ENCODE data around the gene GYG1.
A peak's percentile ranks its signal among the peaks of the same experiment; 100 is the strongest.

The GYG1 gene

GRCh38 chr3:148990236-148990635 is 1.1 kb upstream of the GYG1 start:
- no peak for DNase-seq

DNA sequence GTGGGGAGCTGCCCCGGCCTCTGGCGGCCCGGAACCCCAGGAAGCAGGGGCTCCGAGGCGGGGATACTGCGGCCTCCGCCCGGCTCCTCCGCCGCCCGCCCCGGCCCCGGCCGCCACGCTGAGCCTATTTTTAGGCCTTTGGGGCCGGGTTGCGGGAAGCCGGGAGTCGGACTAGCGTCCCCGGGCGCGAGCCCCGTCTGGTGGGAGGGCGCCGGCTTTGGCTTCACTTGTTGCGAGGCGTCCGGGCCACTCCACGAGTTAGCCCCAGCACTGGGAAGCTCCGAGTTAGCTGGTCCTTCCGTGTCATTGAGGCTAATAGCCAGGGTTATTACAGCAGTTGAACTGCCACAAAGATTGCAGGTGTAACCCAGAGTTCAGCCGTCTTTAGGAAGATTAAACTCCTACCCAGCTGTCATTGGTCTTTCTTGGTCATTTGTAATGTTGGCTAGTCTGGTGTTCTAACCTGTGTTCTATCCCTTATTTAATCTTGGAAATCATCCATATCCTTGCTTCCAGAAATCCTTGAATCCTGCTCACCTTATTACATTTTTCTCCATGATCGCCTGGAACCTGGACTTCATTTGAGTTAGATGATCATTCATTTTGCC is 791 bp downstream of the GYG1 start:
- DNase-seq = peak; percentile 51

DNA sequence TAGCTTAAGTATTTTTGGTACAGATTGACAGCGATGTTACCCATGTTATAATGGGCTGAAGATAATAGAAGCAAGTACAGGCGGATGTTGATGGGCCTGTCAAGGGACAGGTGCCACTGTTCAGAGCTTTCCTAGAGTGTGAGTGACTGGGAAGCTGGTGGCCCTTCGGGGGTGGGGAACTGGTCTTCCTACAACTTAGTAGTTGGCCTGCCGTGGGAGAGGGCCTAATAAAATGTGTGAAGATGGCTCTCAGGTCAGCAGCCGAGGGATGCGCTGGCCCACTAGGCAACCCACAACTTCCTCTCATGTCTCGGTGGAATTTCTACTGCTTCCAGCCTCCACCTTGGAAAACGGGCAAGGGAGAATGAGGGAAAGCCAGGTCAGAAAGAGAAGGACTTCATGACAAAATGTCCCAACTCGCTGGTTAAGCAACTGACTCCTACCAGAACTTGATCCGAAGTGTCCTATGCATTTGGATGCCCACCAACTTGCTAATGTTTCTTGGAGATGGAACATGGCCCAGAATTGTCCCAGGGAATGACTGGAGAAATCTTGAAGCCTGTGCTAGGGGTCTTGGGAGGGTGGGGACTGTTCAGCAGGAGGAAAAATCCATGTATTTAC is 1.4 kb downstream of the GYG1 start:
- DNase-seq = no peak

GRCh38 chr3:148997623-148998022 is 6.3 kb downstream of the GYG1 start:
- DNase-seq = no peak

DNA sequence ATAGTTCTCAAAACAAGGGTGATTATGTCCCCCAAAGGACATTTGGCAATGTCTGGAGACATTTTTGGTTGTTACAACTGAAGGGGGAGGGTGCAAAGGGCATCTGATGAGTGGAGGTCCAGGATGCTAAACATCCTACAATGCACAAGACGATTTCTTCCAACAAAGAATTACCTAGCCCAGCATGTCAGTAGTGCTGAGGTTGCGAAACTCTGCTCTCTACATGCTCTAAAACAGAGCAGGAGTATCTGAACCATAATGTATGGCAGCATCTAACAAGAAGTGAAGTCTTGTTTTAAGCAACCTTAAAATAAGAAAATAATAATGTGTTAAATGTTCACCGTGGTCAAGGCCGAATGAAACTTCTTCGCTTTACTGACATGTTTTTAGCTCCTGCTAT is 7.0 kb downstream of the GYG1 start:
- no peak for DNase-seq

- no peak for DNase-seq
These were observed 7.5 kb downstream of the GYG1 start for GRCh38 chr3:148998715-148999423.

DNA sequence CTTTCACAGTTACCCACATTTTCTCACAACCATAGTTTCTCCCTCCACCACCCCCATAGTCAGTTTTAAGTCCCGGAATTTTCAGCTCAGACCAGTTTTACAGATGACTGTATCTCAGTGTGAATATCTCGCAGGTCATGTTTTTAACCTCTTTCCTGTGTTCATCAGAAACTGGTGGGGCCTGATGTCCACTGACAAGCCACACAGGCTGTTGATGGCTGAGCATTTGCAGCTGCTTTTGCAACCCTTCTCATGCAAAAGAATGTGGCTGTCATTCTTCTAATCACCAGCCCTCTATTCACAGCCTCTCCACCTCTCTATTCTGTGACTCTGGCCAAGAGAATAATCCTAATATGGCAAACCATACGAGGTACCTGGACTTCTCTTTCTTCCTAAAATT is 8.5 kb downstream of the GYG1 start:
- no peak for DNase-seq

GRCh38 chr3:149000206-149000745 is 8.9 kb downstream of the GYG1 start:
- no peak for DNase-seq

- no peak for DNase-seq
These were observed 10.4 kb downstream of the GYG1 start for GRCh38 chr3:149001727-149002126.

DNA sequence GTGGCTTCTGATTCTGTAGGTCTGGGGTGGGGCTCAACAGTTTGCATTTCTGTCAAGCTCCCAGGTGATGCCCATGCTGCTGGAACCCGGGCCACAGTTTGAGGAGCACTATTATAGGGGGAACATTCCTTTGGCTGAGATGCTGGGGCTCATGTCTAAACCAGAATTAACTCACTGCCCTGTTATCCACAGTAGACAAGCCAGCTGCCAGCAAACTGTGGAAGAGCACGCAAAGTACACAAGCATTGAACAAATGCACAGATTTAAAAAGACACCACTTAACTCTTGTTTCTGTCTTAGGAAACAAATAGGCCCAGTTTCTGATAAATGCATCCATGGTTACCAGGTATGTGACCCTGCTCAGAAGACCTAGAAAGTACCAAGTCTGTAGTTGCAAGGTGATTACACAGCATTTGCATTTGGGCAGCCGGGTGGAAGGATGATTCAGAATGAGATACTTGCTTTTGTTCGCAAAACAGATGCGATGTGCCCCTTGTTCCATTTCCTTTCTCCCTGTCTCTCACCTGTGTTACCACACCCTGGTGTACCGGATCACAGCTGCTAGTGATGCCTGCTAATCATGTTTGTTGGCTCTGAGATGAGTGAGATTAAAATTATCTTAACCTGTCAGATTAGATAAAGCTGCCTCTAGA is 12.4 kb downstream of the GYG1 start:
- DNase-seq = no peak

- DNase-seq = no peak
These were observed 13.3 kb downstream of the GYG1 start for GRCh38 chr3:149004622-149005021.

DNA sequence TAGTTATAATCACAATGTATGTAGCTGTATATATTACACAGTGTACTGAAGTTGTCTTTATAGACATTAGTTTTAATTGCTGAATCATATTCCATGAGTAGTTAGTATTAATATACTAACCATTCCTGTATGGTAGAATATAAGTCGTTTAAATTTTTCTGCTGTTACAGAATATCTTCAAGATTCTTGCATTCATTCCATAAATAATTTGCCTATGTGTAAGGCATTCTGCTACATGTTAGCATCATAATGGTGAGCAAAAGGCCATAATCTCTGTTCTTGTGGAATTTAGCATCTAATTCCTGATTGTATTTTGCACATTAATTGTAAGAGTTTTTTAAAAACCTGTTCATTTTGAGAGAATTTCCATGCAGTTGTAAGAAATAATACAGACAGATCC is 14.1 kb downstream of the GYG1 start:
- no peak for DNase-seq

GRCh38 chr3:149007567-149008257 is 16.4 kb downstream of the GYG1 start:
- DNase-seq = no peak

- DNase-seq = no peak
These were observed 18.4 kb downstream of the GYG1 start for GRCh38 chr3:149009732-149010131.

- no peak for DNase-seq
These were observed 19.2 kb downstream of the GYG1 start for GRCh38 chr3:149010504-149010951.

GRCh38 chr3:149010966-149011365 is 19.6 kb downstream of the GYG1 start:
- DNase-seq = no peak

DNA sequence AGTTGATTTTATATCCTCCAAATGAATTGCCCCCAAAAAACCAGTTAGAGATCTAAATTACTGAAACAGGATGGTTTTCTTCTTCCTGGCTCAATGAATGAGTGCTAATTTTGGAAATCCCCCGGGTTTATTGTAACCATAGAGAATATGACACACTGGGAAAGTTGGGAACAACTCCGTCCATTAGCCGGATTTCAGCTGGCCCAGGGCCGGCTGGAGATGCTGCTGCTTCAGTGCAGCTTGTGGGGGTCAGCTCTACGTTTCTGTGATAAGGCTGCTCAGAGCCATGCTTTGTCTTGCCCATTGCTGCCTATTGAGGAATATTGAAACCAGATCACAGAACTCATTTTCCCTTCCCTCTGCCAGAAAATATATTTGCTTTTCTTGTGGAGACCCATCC is 20.3 kb downstream of the GYG1 start:
- DNase-seq = no peak

DNA sequence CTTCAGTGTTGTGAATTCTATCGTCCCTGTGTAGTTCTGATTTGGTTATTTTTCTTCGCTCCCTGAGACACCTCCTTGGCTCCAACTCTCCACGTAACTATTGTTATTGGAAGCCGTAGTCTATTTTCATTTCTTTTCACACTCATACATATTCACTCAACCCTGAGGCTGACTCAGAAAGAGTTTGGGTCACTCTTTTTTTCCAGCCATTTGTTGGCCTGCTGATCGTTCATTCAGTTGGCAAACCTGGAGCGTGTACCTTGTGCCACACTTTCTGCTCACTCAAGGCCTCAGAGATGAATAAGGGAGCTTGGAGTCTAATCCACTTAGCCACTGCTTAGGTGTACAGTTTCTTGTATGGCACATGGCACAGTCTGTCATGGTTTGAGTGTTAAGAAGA is 22.4 kb downstream of the GYG1 start:
- DNase-seq = no peak

GRCh38 chr3:149015393-149015792 is 24.1 kb downstream of the GYG1 start:
- no peak for DNase-seq

- no peak for DNase-seq
These were observed 24.9 kb downstream of the GYG1 start for GRCh38 chr3:149016242-149016641.

GRCh38 chr3:149016669-149017541 is 25.6 kb downstream of the GYG1 start:
- DNase-seq = no peak

DNA sequence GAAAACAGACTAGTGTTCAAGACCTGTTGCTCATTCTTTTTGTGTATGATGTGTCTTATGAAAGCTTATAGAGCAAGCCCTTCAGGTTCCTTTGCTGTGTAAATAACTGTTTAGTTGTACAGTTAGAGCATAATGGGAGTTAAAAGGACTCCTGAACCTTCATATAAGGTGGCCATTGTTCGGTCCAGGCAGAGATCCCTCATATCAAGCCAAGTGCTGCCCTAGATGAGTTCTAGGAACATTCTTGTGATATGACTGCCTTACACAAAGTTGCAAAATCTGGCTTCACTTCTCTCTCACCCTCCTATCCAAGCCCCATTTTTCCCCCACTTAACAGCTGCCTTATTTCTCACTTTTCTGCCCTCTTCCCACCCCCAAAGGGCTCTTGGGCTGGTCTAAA is 26.9 kb downstream of the GYG1 start:
- DNase-seq = no peak

Data from activated CD4-positive, CD25-positive, alpha-beta regulatory T cell treated with anti-CD3 and anti-CD28 coated beads, Interleukin-2, amount 50 U/mL, for 72 hours (primary cell).